ENCODE results near the gene SNTA1.

DNA sequence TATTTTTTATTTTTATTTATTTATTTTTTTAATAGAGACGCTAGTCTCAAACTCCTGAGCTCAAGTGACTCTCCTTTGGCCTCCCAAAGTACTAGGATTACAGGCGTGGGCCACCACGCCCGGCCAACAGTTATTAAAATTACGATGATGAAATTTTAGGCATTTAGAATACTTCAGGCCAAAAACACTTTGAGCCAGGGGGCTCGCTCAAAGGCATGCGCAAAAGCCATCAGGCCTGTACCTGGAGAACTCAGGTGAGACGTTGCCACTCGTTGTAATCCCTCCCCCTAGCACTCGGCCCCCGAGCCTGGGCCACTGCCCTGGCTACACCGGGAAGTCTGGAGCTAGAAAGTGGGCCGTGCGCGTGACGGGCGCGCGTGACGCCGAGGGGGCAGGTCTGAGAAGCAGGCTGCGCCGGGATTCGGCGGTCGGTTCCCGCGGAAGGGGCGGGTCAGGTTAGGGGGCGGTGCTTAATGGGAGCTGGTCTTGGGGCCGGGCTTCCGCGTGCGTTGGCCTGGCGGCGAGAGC, 46.0 kb upstream of the SNTA1 start:
- TF ChIP-seq, protein P1, sequence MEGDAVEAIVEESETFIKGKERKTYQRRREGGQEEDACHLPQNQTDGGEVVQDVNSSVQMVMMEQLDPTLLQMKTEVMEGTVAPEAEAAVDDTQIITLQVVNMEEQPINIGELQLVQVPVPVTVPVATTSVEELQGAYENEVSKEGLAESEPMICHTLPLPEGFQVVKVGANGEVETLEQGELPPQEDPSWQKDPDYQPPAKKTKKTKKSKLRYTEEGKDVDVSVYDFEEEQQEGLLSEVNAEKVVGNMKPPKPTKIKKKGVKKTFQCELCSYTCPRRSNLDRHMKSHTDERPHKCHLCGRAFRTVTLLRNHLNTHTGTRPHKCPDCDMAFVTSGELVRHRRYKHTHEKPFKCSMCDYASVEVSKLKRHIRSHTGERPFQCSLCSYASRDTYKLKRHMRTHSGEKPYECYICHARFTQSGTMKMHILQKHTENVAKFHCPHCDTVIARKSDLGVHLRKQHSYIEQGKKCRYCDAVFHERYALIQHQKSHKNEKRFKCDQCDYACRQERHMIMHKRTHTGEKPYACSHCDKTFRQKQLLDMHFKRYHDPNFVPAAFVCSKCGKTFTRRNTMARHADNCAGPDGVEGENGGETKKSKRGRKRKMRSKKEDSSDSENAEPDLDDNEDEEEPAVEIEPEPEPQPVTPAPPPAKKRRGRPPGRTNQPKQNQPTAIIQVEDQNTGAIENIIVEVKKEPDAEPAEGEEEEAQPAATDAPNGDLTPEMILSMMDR (IDR thresholded peaks at IDR 0.05; ENCODE audit: insufficient read depth, low read depth, low read length), result no peak
- no peak for TF ChIP-seq EZH2 (IDR thresholded peaks at IDR 0.05; ENCODE audit: insufficient read depth, low read length)

Measured in astrocyte (in vitro differentiated cells and primary cell).